ENCODE measurements around the gene ITGB1. TPM values are rescaled to one million over a fixed set of nuclear protein-coding genes. Genes with fewer than 3 reads are reported as not detected.

ITGB1 gene
- total RNA-seq, 6 donors from 2014 or later: 94.3 to 492 (median 340) TPM

GRCh38 chr10:32888161-32888927, 69.7 kb downstream of the ITGB1 start:
- WGBS, 2 donors: 94% methylated on average over 11 of the region's 11 CpGs
- Histone ChIP-seq H3K4me1 (no peaks in the 10 kb centered on the region), H3K36me3 (no peaks in the 10 kb centered on the region), H3K27me3 (no peaks in the 10 kb centered on the region), H3K9me3 (no peaks in the 10 kb centered on the region), H3K4me3 (no peak overlapping the region), H3K27ac (no peak overlapping the region)
- ATAC-seq (ENCODE audit: low FRiP score in 2 of 2) (peak in 1 of 2 donors; percentile 22), DNase-seq (peak in 1 of 2 donors; percentile 30)
- TF ChIP-seq EP300 (IDR thresholded peaks at IDR 0.05): no peak
- TF ChIP-seq POLR2AphosphoS5 (IDR thresholded peaks at IDR 0.05): no peak
- TF ChIP-seq CTCF (IDR thresholded peaks at IDR 0.05): no peak
- no peak for TF ChIP-seq POLR2A (IDR thresholded peaks at IDR 0.05)

- TF ChIP-seq POLR2A (IDR thresholded peaks at IDR 0.05) (no peak), CTCF (IDR thresholded peaks at IDR 0.05) (no peak), POLR2AphosphoS5 (IDR thresholded peaks at IDR 0.05) (no peak)
- H3K27me3 ChIP-seq: no peaks in the 10 kb centered on the region
- WGBS, 2 donors: 86 to 97% methylated on average over 3 to 7 of the region's 7 CpGs
- H3K27ac ChIP-seq: no peak overlapping the region
- H3K4me1 ChIP-seq: no peaks in the 10 kb centered on the region
- DNase-seq (peak in 1 of 2 donors; percentile 16), ATAC-seq (ENCODE audit: low FRiP score in 2 of 2) (peak in 1 of 2 donors; percentile 11)
- H3K4me3 ChIP-seq: no peak overlapping the region
- no peaks in the 10 kb centered on the region for H3K36me3 ChIP-seq
- H3K9me3 ChIP-seq: no peaks in the 10 kb centered on the region
These were observed 70.5 kb downstream of the ITGB1 start for GRCh38 chr10:32887481-32887880.

GRCh38 chr10:32882076-32882475, 76.0 kb downstream of the ITGB1 start:
- TF ChIP-seq POLR2A (IDR thresholded peaks at IDR 0.05) (no peak), CTCF (IDR thresholded peaks at IDR 0.05) (no peak), EP300 (IDR thresholded peaks at IDR 0.05) (no peak), POLR2AphosphoS5 (IDR thresholded peaks at IDR 0.05) (no peak)
- no peak for DNase-seq
- 81 to 84% methylated on average over 6 of the region's 6 CpGs for WGBS, 2 donors
- Histone ChIP-seq H3K4me1 (no peaks in the 10 kb centered on the region), H3K27ac (no peak overlapping the region), H3K36me3 (no peaks in the 10 kb centered on the region), H3K27me3 (no peaks in the 10 kb centered on the region), H3K4me3 (no peak overlapping the region), H3K9me3 (no peaks in the 10 kb centered on the region)
- ATAC-seq (ENCODE audit: low FRiP score in 2 of 2): no peak

GRCh38 chr10:32878646-32879045, 79.4 kb downstream of the ITGB1 start:
- Histone ChIP-seq H3K27me3 (no peaks in the 10 kb centered on the region), H3K27ac (no peak overlapping the region), H3K36me3 (no peaks in the 10 kb centered on the region), H3K4me1 (no peaks in the 10 kb centered on the region), H3K9me3 (no peaks in the 10 kb centered on the region), H3K4me3 (no peak overlapping the region)
- no peak for TF ChIP-seq CTCF (IDR thresholded peaks at IDR 0.05)
- no peak for TF ChIP-seq EP300 (IDR thresholded peaks at IDR 0.05)
- TF ChIP-seq POLR2AphosphoS5 (IDR thresholded peaks at IDR 0.05): no peak
- DNase-seq (no peak), ATAC-seq (ENCODE audit: low FRiP score in 2 of 2) (no peak)

GRCh38 chr10:32877915-32878314, 80.1 kb downstream of the ITGB1 start:
- no peaks in the 10 kb centered on the region for H3K9me3 ChIP-seq
- H3K4me3 ChIP-seq: no peak overlapping the region
- DNase-seq: no peak
- no peaks in the 10 kb centered on the region for H3K4me1 ChIP-seq
- H3K36me3 ChIP-seq: no peaks in the 10 kb centered on the region
- ATAC-seq (ENCODE audit: low FRiP score in 2 of 2): no peak
- no peak overlapping the region for H3K27ac ChIP-seq
- H3K27me3 ChIP-seq: no peaks in the 10 kb centered on the region
- TF ChIP-seq POLR2A (IDR thresholded peaks at IDR 0.05) (no peak), EP300 (IDR thresholded peaks at IDR 0.05) (no peak), CTCF (IDR thresholded peaks at IDR 0.05) (no peak), POLR2AphosphoS5 (IDR thresholded peaks at IDR 0.05) (no peak)
